ENCODE data around the gene PADI2.

Gene PADI2

DNA sequence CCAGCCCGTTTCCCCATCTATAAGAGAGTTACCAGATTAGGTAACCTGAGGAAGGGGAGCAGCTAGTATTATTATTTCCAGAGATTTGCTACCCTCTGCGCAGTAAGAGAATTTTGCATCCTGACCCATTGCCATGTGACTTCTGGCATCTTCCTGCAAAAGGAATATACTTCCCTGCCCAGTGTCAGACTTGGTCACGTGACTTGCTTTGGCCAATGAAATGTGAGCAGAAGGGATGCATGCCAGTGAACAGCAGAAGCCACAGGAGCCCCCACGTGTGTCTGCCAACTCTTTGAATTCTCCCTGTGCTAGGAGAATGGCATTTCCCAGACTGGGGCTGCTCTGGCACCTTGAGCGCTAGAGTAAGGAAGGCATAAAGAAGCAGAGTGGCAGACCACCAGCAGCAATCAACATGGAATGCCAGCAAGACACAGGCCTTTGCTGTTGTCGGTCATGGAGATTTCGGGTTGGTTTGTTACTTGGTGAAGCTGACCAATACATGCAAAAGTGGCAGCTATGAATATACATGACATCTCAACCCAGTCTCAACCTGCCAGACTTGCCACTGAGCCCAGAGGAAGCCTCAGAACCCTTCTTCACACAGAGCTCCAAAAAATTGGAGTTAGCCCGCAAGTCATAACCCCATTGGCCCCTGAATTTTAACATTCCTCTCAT is 39.0 kb downstream of the PADI2 start:
- no peak for DNase-seq (ENCODE audit: low read depth, low spot score)
- Histone ChIP-seq H3K27ac (no peak overlapping the region), H3K4me3 (no peak overlapping the region), H3K9ac (ENCODE audit: insufficient read length) (no peak overlapping the region), H3K9me3 (ENCODE audit: low read depth, low read length) (no peaks in the 10 kb centered on the region), H3K36me3 (ENCODE audit: insufficient read depth, low read length) (0 out of 2 replicates have a peak, but pooled peaks cover 4% of the 10 kb centered on the region)
- TF ChIP-seq POLR2AphosphoS5 (IDR thresholded peaks at IDR 0.05; ENCODE audit: borderline replicate concordance, low read depth, low read length) (no peak), FOXP2 (optimal IDR thresholded peaks at IDR 0.05; ENCODE audit: control extremely low read depth, extremely low read length, insufficient read depth) (no peak), EZH2 (IDR thresholded peaks at IDR 0.05) (no peak)

DNA sequence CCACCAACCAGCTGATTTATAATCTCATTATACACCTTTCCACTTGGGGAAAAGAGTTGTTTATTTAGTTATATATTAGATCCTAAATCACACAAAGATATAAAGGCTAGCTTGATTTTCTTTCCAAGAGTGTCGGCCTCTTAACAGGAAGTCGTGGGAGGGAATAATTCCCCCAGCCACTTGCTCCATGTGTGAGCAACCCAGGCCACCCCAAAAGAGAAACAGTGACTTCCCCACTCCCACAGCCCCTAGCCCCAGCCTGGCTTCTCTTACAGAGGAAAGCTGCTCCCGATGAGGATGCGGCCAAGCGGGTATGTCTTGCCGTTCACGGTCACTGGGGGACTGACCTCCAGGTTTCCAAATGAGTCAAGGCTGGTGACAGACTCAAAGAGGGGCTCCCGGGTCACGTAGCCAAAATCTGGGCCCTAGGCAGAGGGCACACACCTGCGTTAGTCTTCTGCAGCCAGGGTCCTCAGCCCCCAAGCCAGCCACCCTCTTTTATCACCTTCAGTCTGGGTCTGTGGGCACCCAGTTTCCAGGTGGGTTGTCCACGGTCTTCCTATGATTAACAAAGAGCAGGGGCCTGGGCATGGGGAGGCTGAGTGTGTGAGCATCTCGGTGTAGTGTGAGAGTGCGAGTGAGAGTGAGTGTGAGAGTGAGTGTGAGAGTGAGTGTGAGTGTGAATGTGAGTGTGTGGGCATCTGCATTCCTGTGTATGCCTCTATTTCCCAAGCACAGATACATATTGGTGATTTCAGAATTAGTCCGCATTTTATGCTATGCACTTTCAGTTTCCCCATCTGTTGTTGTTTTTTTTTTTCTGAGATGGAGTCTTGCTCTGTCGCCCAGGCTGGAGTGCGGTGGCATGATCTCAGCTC is 40.0 kb downstream of the PADI2 start:
- TF ChIP-seq POLR2AphosphoS5 (IDR thresholded peaks at IDR 0.05; ENCODE audit: borderline replicate concordance, low read depth, low read length) (no peak), FOXP2 (optimal IDR thresholded peaks at IDR 0.05; ENCODE audit: control extremely low read depth, extremely low read length, insufficient read depth) (no peak), EZH2 (IDR thresholded peaks at IDR 0.05) (no peak)
- Histone ChIP-seq H3K9ac (ENCODE audit: insufficient read length) (no peak overlapping the region), H3K27ac (no peak overlapping the region), H3K9me3 (ENCODE audit: low read depth, low read length) (no peaks in the 10 kb centered on the region), H3K36me3 (ENCODE audit: insufficient read depth, low read length) (0 out of 2 replicates have a peak, but pooled peaks cover 4% of the 10 kb centered on the region), H3K4me3 (no peak overlapping the region)
- no peak for DNase-seq (ENCODE audit: low read depth, low spot score)

DNA sequence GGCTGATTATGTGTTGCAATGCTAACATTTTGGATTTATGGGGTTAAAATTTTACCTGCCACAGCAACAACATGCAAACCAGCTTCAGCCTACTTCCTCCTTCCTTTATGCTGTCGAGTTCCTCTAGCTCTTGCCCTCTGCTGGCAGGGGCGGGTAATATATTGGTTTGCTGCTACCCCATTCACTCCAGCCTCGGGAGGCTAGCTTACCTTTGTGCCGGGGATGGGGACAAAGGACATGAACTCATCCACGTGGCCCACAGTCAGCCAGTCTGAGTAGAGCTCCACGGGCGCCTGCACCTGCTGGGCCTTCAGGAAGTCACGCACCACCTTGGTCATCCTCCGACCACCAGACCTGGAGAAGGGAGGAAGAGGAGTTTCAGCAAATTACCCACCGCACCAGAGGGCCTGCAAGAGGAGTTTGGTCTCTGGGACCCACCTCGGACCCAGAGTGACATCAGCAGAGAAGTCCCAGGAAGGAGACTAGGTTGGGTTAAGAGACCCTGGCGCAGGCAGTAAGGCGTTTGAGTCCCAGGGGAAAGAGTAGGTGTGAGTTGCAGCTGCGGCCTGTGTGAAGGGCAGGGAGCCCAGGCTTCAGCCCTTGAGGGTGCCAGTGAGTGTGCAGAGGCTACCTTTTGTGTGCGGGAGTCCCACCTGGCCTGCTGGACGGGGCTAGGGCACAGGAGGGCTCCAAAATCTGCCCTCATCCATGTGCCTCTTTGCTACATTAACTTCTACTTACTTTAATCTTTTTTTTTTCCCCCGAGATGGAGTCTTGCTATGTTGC is 43.6 kb downstream of the PADI2 start:
- no peak for DNase-seq (ENCODE audit: low read depth, low spot score)
- TF ChIP-seq EZH2 (IDR thresholded peaks at IDR 0.05) (no peak), FOXP2 (optimal IDR thresholded peaks at IDR 0.05; ENCODE audit: control extremely low read depth, extremely low read length, insufficient read depth) (no peak), POLR2AphosphoS5 (IDR thresholded peaks at IDR 0.05; ENCODE audit: borderline replicate concordance, low read depth, low read length) (no peak)
- Histone ChIP-seq H3K9ac (ENCODE audit: insufficient read length) (no peak overlapping the region), H3K4me3 (no peak overlapping the region), H3K36me3 (ENCODE audit: insufficient read depth, low read length) (0 out of 2 replicates have a peak, but pooled peaks cover 4% of the 10 kb centered on the region), H3K27ac (no peak overlapping the region), H3K9me3 (ENCODE audit: low read depth, low read length) (no peaks in the 10 kb centered on the region)

DNA sequence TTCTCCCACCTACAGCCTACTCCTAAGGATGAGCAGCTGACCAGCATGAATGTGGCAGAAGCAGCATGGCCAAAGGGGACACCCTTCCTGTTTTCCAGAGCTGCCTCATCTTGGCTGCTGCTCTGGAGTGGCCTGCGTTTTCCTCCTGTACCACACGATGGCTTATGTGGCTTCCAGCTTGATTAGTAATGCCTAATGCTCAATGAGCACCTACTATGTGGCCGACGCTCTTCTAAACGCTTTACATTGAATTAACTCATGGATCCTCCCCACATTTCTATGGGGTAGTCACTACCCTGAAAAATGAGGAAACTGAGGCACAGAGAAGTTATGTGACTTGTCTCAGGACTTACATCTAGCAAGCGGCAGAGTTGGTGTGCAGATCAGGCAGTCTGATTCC is 47.5 kb downstream of the PADI2 start:
- Histone ChIP-seq H3K4me3 (no peak overlapping the region), H3K27ac (no peak overlapping the region), H3K9me3 (ENCODE audit: low read depth, low read length) (no peaks in the 10 kb centered on the region), H3K9ac (ENCODE audit: insufficient read length) (no peak overlapping the region), H3K36me3 (ENCODE audit: insufficient read depth, low read length) (no peaks in the 10 kb centered on the region)
- DNase-seq (ENCODE audit: low read depth, low spot score), result no peak
- TF ChIP-seq POLR2AphosphoS5 (IDR thresholded peaks at IDR 0.05; ENCODE audit: borderline replicate concordance, low read depth, low read length) (no peak), FOXP2 (optimal IDR thresholded peaks at IDR 0.05; ENCODE audit: control extremely low read depth, extremely low read length, insufficient read depth) (no peak), EZH2 (IDR thresholded peaks at IDR 0.05) (no peak)

DNA sequence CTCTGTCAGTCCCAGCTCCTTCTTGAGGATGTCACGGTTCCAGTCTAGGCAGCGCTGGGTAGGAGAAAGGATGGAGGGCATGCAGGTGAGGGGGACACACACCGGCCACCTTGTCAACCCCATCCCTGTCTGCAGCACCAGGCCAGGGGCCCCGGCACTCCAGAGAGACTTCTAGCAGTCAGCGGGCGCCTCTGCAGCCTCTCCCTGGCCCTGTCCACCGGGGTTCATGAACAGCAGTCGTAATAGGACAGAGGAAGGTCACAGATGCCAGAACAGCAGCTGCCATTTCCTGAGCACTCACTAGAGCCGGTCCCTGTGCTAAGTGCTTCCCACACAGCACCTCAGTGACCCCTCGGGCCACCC is 49.1 kb downstream of the PADI2 start:
- Histone ChIP-seq H3K36me3 (ENCODE audit: insufficient read depth, low read length) (no peaks in the 10 kb centered on the region), H3K9me3 (ENCODE audit: low read depth, low read length) (no peaks in the 10 kb centered on the region), H3K9ac (ENCODE audit: insufficient read length) (no peak overlapping the region), H3K4me3 (no peak overlapping the region), H3K27ac (no peak overlapping the region)
- DNase-seq (ENCODE audit: low read depth, low spot score), result no peak
- TF ChIP-seq POLR2AphosphoS5 (IDR thresholded peaks at IDR 0.05; ENCODE audit: borderline replicate concordance, low read depth, low read length) (no peak), EZH2 (IDR thresholded peaks at IDR 0.05) (no peak), FOXP2 (optimal IDR thresholded peaks at IDR 0.05; ENCODE audit: control extremely low read depth, extremely low read length, insufficient read depth) (no peak)

DNA sequence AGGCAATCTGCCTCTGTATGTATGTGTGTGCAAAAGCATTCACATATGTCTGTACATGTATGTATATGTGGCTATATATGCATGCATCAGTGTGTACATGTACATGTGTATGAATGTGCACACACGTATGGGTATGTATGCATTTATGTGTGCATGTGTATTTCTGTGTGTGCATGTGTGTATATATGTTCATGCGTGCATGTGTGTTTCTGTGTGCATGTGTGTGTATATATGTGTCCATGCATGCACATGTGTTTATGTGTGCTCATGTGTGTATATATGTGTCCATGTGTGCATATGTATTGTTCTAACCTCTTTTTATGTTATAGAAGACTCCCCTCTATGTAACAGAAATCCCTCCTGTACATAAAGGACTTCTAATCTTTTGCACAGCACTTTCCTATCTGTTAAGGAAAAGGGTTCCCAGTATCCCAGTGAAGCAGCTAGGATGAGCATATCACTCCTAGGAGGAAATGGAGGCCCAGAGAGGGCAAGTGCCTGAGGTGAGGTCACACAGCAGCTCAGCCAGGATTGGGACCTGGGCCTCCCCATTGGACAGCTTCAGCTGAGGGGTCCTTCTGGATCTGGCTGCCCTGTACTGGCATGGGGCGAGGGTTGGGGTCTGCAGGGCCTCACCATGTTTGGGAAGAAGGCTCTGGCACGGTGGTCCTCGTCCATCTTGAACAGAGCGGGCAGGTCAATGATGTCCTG is 49.6 kb downstream of the PADI2 start:
- H3K4me3 ChIP-seq, result no peak overlapping the region
- TF ChIP-seq FOXP2 (optimal IDR thresholded peaks at IDR 0.05; ENCODE audit: control extremely low read depth, extremely low read length, insufficient read depth) (no peak), POLR2AphosphoS5 (IDR thresholded peaks at IDR 0.05; ENCODE audit: borderline replicate concordance, low read depth, low read length) (no peak), EZH2 (IDR thresholded peaks at IDR 0.05) (no peak)
- no peak for DNase-seq (ENCODE audit: low read depth, low spot score)
- H3K9me3 ChIP-seq (ENCODE audit: low read depth, low read length), result no peaks in the 10 kb centered on the region; the same call in 1 of the 2 replicates
- no peak overlapping the region for H3K27ac ChIP-seq
- no peaks in the 10 kb centered on the region for H3K36me3 ChIP-seq (ENCODE audit: insufficient read depth, low read length)
- no peak overlapping the region for H3K9ac ChIP-seq (ENCODE audit: insufficient read length)

DNA sequence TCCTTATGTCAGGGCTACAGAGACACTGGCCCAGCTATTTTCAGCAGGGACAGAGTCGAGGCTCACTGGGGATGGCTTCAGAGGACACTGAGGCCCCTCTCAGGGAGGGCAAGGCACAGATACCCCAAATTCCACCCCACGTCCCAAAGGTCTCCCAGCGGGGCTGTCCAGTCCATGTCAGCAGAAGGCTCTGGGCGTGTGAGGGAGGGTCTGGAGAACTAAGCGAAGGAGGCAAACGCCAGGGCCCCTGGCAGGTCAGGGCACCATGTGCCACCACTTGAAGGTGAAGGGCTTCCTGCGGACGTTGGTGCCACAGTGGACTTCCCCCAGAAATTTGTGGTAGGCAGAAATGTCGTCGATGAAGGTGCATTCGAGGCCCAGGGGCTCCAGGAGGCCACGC is 50.5 kb downstream of the PADI2 start:
- no peaks in the 10 kb centered on the region; the same call in 1 of the 2 replicates for H3K9me3 ChIP-seq (ENCODE audit: low read depth, low read length)
- H3K9ac ChIP-seq (ENCODE audit: insufficient read length), result no peak overlapping the region
- no peak for DNase-seq (ENCODE audit: low read depth, low spot score)
- H3K36me3 ChIP-seq (ENCODE audit: insufficient read depth, low read length), result no peaks in the 10 kb centered on the region
- no peak overlapping the region for H3K27ac ChIP-seq
- no peak overlapping the region for H3K4me3 ChIP-seq
- no peak for TF ChIP-seq FOXP2 (optimal IDR thresholded peaks at IDR 0.05; ENCODE audit: control extremely low read depth, extremely low read length, insufficient read depth)
- TF ChIP-seq POLR2AphosphoS5 (IDR thresholded peaks at IDR 0.05; ENCODE audit: borderline replicate concordance, low read depth, low read length), result no peak
- TF ChIP-seq EZH2 (IDR thresholded peaks at IDR 0.05), result no peak
